ENCODE measurements around the gene ARF1. TPM values are rescaled to one million over a fixed set of nuclear protein-coding genes. Genes with fewer than 3 reads are reported as not detected.

The ARF1 gene
- polyA plus RNA-seq, 4 donors: 311 to 414 (median 343) TPM

DNA sequence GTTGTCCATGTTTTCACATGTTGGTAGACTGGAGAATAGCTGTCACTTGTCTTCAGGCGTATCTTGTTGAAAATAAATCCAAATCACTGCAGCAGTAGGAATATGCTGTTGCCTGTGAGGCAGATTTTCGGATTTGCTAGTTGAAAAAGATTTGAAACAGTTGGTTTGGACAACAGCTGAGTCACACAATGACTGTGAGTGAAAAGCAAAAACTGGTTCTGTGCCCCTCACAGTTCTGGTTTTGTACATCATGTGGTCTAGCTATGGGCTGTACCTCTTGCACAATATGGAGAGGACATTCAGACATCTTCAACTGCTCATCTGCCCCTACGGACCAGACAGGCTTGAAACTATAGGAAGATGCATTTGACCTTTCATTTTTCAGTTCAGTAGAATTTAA, 1.8 kb downstream of the ARF1 start:
- DNase-seq (ENCODE audit: low read depth in 4 of 4, low spot score in 2 of 4): no peak

DNA sequence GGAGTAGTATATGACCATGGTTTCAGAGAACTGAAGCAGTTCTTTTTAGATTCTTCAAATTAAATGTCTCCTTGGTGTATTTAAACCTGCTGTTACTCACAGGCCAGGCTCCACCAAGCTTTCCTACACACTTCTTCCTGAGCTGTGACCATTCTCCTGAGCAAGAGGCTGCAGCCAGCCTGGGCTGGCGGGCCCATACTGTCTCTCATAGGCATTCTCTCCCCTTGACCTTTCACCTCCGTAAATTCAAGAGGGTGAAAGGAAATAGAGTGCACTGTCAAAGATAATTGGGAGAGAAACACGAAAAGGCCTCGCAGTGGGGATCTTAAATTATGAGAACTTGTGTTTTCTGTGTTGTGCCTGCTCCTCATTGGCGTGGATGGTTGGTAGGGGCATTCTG, 2.3 kb downstream of the ARF1 start:
- DNase-seq (ENCODE audit: low read depth in 4 of 4, low spot score in 2 of 4): no peak

DNA sequence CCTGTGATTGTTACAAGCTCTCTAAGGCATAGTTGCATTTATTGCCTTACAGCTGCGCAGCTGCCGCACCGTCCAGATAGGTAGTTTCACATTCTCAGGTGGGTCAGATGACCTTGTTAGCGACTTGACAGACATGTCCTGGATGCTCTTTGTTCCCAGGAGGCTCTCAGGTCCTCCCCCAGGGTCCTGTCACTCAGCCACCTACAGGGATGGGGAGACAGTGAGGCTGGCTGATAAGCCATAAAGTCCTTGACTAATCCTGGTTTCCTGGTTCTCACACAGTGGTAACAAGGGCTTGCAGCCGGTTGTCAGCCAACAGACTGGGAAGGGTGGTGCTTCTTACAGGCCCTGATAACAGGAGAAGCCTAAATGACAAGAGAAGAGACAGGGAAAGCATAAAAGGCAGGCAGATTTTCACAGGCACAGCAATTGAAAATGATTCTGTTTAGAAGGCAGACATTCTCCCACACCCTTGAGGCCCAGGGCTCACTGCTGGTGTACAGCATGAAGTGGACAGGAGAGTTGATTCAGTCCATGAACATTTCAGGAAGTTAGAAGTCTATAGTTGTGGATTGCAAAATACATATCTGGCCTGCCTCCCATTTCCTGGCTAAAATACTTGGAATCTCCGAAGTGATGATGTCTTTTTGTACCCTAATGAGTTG, 2.9 kb downstream of the ARF1 start:
- no peak for DNase-seq (ENCODE audit: low read depth in 4 of 4, low spot score in 2 of 4)

DNA sequence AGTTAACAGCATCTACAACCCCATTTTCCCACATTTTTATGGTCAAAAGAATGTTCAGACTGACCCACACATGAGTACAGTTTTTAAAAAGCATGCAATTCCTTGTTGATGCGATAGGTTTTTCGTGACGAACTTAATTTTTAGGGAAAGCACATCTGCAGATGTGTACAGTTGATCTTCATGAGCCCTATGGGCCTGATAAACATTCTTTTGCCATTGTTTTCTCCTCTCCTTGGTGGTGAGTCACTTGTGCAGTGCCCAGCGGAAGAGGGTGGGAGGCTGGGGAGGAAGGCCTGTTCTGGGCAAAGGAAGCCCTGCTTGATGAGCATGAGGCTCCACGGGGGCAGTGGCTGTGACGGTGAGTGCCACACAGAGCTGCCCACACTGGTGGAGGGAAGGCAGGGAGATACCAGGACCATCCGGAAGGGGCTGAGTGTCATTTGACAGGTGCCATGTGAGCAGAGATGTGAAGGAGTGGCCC, 5.3 kb downstream of the ARF1 start:
- DNase-seq (ENCODE audit: low read depth in 4 of 4, low spot score in 2 of 4): no peak

DNA sequence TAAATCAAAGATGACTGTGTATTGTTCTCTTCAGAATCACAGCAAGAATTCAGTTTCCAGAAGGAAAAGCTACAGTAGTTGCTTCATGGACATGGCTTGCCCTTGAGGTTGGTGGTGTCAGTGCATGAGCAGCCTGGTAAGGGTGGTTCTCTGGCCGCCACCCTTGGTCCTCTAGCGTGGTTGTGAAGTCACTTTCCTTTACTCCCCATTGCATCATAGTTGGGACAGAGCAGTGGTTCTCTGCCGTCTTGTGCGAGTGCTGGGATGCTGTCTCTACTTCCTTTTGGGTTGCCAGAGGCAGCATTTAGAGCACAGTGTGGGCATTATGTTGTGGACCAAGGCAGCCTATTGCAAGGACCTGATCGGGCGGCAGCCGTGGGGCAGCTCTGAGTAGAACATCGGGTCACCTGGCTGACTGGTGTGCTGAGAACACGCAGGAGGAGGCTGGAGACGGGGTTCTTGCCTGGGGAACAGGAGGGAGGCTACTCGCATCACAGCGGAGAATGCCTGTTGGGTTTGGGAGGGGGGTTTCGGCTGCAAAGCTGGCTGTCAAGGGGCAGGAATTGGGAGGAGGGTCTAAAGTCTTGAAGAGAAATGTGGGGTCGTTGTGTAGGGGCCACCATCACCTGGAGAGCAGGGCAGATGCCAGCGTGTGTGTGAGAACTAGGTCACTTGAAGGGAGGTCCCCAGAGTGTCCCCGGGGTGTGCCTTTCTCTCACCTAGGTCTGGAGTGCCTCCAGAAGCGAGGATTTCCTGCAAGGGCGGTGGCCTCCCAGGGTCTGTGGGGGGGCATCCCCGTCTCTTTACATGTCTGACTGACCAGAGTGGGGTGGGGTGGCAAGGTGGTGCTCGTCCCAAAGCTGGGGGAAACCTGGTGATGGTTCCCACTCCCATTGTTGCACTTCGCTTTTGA, 6.3 kb downstream of the ARF1 start:
- no peak for DNase-seq (ENCODE audit: low read depth in 4 of 4, low spot score in 2 of 4)

DNA sequence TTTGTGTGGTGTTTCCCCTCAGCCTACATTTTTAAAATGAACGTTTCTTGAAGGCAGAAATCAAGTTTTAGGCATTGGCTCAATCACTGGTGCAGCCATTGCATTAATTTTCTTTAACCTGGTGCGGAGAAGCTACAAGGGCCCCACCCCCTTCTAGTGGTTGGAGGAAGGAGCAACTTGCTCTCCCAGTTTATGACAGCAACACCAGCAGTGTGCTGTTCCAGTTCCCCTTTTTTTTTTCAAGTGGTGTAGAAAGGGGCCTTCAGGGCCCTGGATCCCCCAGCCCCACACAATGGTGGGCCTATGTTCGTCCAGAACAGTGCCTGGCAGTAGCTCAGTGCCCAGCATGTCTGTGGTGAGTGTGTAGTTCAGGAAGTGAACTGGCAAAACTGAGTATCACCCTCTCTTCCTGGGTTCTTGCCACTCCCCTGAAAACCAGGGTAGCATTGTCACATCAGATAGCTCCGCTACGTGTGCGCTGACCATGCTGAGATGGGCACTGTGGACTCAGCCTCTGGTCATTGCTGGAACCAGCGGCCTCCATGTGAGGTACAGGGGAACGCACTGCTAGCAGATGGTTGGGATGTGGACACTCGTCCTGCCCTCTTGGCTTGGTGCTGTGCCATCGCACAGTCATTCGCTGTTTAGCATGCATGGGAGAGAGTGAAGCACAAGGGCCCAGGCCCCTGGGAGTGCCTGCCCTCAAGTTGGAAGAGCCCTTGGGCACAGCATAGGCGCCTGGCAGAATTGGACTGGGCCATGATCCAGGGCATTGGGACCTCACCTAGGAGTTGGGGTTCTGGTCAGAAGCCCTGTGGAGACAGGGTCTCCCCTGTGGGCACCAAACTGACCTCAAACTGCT, 7.2 kb downstream of the ARF1 start:
- DNase-seq (ENCODE audit: low read depth in 4 of 4, low spot score in 2 of 4): no peak

DNA sequence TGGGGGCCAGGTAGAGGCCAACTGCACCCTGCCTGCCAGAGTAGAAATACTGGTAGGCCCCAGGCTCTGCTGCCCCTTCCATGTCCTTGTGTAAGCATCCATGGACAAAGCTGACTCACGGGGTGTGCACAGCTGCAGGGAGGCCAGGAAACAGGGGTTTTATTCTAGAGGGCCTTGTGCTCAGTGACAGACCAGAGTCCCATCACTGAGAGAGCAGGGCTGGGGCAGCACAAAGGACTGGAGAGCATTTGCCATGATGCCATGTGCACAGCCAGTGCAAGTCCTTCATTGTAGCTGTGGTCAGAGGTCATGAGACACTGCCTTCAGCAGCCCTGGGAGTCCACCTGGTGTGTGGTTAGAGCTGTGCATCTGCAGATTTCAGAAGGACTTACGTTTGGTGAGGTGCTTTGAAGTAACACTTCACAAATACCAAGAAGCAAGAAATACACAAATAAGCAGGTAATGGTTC, 8.1 kb downstream of the ARF1 start:
- no peak for DNase-seq (ENCODE audit: low read depth in 4 of 4, low spot score in 2 of 4)

DNA sequence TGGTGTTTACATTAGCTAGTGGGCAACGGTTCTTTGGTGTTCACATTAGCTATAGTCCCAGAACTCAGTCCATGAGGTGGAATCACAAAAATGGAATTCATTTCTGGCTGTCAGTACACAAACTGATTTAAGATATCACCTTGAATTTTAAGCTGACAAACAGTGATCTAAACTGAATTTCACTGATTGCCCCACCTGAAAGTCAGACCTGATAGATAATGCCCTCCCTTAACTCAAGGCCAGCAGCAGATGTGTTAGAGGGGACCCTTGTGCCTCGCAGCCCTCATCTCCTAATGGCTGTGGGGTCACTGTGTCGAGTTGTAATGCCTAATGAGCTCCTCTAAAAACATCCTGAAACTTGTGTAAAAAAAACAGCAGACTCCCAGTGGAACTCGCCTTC, 8.6 kb downstream of the ARF1 start:
- no peak for DNase-seq (ENCODE audit: low read depth in 4 of 4, low spot score in 2 of 4)

DNA sequence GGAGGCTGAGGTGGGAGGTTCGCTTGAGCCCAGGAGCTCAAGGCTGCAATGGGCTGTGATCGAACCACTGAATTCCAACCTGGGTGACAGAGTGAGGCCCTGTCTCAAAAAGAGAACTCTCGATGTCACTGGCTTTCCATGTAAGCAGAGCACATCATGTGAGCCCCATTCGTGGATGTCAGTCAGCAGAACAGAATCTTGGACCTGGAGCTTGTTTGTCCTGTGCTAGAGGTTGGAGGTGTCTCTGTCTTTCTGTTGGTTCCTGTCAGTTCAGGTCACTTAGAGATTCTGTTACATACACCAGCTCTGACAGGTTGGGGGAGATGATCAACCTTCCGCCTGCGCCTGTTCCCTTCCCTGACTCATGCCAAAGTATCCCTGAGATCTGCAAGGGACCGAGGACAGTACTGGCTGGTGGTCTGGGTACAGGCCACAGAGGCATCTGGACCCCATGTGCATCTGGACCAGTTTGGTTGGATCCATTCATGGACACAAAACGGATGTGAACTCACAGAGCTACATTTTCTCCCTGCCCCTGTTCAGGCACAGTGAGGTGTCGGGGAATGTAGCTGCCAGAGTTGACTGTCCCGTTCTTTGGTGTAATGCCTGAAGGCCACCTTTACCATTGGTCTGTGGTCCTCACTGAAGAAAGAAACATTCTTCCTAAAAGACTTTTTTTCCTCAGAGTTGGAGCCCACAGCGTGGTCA, 10.0 kb downstream of the ARF1 start:
- DNase-seq (ENCODE audit: low read depth in 4 of 4, low spot score in 2 of 4): no peak

DNA sequence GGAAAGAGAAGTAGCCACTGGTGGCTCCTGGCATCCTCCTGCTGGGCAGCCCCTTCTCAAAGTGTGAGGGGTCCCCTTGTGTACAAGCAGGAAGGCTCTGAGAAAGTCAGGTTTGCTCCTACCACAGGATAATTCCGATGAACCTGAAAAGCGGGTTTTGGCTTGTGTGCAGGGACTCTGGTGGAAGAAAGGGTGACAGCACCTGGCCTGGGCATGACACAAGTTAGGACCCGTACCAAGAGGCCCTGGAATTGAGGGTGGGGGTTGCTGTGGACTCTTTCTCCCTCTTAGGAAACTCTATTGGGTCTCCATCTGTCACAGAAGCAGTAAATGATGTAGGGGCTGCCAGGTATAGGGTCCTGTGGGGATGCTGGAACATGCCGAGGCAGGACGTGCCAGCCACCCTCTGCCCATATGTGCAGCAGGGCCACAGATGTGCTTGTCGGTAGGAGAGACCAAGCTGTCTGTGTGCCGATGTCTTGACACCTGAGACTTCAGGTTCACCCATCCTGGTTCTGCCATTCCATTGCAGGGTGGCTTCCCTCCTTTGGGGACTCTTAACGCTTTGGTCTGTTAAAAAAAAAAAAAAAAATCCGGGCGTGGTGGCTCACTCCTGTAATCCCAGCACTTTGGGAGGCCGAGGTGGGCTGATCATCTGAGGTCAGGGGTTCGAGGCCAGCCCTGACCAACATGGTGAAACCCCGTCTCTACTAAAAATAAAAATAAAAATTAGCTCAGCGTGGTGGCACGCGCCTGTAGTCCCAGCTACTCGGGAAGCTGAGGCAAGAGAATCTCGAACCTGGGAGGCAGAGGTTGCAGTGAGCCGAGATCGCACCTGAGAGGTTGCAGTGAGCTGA, 10.8 kb downstream of the ARF1 start:
- no peak for DNase-seq (ENCODE audit: low read depth in 4 of 4, low spot score in 2 of 4)

DNA sequence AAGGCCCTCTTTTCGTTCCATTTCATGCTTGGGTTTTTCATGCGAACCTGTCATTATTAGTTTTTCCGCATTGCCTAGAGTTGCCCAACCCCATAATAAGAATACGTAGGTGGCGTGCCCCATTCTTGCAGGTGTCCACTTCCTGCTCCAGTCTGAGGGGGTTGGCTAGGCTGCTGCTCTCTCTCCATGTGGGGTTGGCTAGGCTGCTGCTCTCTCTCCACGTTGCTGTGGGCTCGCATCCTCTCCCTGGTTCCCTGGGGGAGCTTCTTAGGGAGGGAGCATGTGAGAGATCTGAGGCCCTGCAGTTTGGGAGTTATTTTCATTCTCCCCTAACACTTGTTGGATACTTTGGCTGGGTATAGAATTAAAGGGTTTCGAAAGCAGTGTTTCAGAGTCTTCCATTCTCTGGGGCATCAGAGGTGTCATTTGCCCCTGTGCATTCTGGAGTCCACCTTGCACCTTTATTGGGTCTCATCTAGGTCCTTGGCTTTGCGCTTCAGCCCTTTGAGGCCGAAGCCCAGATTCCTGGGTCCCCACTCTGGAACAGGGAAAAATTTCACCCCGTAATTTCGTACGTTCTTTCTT, 12.0 kb downstream of the ARF1 start:
- no peak for DNase-seq (ENCODE audit: low read depth in 4 of 4, low spot score in 2 of 4)

DNA sequence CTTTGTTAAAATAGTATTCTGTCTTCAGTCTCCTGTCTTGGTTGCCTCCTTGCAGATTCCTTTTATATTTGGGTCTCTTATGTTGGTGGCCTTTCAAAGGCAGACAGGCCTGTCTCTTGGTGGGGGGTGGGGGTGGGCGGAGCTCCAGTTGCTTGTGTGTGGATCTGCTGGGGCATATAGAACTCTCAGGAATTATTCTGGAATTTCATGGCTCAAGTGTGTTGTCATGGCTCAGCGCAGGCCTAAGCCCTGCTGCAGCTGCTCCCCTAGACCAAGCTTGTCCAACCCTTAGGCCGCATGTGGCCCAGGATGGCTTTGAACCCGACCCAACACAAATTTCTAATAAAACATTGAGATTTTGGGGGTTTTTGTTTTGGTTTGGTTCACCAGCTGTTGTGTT, 12.7 kb downstream of the ARF1 start:
- no peak for DNase-seq (ENCODE audit: low read depth in 4 of 4, low spot score in 2 of 4)

DNA sequence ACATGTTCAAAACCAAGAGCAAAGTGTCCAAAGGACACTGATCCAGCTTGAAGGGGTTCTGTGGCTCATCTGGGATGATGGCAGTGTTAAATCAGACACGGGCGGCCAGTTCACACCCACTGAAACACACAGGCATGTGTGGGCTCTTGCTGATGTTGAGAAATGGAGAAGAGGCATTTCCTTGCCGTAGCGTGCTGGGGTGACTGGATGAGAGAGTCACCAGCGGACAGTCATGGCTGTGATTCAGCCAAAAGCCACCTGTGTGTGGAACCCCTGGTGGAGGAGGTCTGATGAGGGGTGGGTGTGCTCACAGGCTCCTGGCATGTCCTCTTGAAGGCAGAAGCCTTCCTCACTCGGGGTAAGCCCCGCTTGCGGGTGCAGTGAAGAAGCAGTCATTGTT, 13.4 kb downstream of the ARF1 start:
- DNase-seq (ENCODE audit: low read depth in 4 of 4, low spot score in 2 of 4): no peak

DNA sequence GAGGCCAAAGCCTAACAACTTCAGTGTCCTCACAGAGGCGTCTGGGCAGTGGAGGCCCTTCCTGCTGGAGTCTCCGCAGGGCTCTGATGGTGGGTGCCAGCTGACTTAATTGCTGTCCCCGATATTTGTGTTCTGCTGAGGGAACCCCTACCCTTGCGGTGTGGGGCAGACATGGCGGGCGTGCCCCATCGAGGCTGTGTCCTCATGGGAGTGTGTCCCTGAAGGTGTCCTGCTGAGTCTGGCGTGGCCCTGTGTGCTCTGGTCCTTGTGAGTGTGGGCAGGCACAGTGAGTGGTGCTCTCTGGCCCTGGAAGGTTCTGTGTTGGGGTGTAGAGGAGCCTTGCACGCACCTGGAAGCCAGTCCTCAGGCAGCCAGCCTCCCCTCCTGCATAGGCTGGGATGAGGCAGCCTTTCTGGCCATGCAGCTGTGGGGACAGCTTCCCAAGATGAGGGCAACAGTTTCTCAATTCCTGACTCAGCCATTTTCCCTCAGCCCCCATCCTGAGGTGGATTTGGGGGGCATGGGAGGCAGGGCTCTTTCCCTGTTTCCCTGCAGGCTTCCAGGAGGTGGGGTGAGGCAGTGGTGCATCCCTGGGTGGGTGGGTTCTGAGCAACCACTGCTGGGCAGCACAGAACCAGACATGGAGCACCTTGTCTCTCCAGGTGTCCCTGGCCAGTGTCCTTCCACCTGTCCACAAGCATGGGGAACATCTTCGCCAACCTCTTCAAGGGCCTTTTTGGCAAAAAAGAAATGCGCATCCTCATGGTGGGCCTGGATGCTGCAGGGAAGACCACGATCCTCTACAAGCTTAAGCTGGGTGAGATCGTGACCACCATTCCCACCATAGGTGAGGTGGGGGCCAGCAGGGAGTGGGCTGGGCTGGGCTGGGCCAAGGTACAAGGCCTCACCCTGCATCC, 14.2 kb downstream of the ARF1 start:
- DNase-seq (ENCODE audit: low read depth in 4 of 4, low spot score in 2 of 4): no peak

DNA sequence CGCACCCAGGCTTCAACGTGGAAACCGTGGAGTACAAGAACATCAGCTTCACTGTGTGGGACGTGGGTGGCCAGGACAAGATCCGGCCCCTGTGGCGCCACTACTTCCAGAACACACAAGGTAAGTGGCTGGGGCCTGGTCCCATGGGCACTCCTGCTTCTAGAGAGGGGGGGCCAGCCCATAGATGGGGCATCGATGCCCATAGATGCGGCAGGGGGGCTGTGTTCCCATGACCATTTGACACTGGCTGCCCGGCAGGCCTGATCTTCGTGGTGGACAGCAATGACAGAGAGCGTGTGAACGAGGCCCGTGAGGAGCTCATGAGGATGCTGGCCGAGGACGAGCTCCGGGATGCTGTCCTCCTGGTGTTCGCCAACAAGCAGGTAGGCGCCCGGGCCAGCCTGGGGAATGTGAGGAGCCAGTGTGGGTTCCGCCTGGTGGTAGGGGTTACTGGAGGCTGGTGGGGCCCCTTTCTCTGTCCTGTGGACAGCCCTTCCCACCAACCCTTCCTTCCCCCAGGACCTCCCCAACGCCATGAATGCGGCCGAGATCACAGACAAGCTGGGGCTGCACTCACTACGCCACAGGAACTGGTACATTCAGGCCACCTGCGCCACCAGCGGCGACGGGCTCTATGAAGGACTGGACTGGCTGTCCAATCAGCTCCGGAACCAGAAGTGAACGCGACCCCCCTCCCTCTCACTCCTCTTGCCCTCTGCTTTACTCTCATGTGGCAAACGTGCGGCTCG, 15.0 kb downstream of the ARF1 start:
- DNase-seq (ENCODE audit: low read depth in 4 of 4, low spot score in 2 of 4): no peak

DNA sequence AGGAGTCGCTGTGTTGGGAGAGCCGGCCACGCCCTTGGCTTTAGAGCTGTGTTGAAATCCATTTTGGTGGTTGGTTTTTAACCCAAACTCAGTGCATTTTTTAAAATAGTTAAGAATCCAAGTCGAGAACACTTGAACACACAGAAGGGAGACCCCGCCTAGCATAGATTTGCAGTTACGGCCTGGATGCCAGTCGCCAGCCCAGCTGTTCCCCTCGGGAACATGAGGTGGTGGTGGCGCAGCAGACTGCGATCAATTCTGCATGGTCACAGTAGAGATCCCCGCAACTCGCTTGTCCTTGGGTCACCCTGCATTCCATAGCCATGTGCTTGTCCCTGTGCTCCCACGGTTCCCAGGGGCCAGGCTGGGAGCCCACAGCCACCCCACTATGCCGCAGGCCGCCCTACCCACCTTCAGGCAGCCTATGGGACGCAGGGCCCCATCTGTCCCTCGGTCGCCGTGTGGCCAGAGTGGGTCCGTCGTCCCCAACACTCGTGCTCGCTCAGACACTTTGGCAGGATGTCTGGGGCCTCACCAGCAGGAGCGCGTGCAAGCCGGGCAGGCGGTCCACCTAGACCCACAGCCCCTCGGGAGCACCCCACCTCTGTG, 15.9 kb downstream of the ARF1 start:
- no peak for DNase-seq (ENCODE audit: low read depth in 4 of 4, low spot score in 2 of 4)

DNA sequence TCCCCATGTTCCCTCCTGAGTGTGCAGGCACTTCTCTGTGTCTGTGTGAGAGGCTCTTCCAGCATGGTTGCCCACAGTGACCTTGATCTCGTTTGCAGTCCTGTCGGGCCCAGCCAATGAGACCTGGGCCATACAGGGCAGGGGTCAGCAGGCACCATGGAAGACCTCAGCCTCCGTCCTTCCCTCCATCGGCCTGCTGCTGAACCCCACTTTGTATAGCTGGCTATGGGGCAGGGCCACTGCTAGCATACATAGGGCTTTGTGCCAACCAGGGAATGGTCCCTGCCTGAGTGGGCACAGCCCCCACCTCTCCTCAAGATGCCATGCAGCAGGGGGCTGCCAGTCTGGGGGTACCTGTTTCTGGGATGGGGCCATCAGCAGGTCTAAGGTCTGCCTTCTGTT, 16.8 kb downstream of the ARF1 start:
- no peak for DNase-seq (ENCODE audit: low read depth in 4 of 4, low spot score in 2 of 4)

Measured in left renal cortex interstitium (tissue), 4 donors.